ENCODE data around the gene FNDC3B. TPM values are rescaled to one million over a fixed set of nuclear protein-coding genes. Genes with fewer than 3 reads are reported as not detected.

Gene FNDC3B
- polyA plus RNA-seq, 2 of the 4 experiments (the other 2 are of a cell fraction), result 29.5 to 33.6 TPM

DNA sequence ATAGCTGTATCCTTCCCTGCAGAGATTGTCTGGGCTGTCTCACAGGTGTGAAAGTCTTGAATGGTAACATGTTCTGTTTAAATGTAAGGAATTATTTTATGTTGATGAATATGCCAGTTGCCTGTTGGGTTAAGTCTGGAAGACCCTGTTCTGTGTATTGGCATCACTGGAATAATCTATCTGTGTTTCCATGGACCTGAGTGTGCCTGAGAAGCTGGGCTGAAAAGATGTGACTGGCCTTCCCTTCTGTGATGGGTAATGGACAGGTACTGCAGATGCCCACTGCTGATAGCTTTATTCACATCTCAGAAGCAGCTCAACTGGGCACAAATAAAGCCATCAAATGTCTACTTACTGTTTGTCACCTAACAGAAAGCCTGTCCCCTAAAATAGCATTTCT, 196.3 kb downstream of the FNDC3B start:
- Histone ChIP-seq H3K4me3 (no peak overlapping the region), H3K27ac (no peak overlapping the region), H3K4me2 (no peak overlapping the region), H3K9me3 (no peaks in the 10 kb centered on the region), H3K4me1 (peaks cover 30% of the 10 kb centered on the region; the same call in 2 of the 3 replicates)
- DNase-seq (ENCODE audit: low read depth in 1 of 2, low spot score in 1 of 2), result no peak
- TF ChIP-seq JUN (IDR thresholded peaks at IDR 0.05), result no peak
- no peak for TF ChIP-seq TFCP2L1 (CRISPR knock-in tag; IDR thresholded peaks at IDR 0.05)
- TF ChIP-seq HOXB5 (CRISPR knock-in tag; IDR thresholded peaks at IDR 0.05), result no peak
- TF ChIP-seq, protein P1, sequence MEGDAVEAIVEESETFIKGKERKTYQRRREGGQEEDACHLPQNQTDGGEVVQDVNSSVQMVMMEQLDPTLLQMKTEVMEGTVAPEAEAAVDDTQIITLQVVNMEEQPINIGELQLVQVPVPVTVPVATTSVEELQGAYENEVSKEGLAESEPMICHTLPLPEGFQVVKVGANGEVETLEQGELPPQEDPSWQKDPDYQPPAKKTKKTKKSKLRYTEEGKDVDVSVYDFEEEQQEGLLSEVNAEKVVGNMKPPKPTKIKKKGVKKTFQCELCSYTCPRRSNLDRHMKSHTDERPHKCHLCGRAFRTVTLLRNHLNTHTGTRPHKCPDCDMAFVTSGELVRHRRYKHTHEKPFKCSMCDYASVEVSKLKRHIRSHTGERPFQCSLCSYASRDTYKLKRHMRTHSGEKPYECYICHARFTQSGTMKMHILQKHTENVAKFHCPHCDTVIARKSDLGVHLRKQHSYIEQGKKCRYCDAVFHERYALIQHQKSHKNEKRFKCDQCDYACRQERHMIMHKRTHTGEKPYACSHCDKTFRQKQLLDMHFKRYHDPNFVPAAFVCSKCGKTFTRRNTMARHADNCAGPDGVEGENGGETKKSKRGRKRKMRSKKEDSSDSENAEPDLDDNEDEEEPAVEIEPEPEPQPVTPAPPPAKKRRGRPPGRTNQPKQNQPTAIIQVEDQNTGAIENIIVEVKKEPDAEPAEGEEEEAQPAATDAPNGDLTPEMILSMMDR (IDR thresholded peaks at IDR 0.05), result no peak
- TF ChIP-seq FOXS1 (CRISPR knock-in tag; IDR thresholded peaks at IDR 0.05), result no peak
- TF ChIP-seq ZFP36 (IDR thresholded peaks at IDR 0.05; ENCODE audit: borderline replicate concordance, partially characterized antibody), result no peak
- no peak for TF ChIP-seq ZNF302 (CRISPR knock-in tag; IDR thresholded peaks at IDR 0.05)
- no peak for TF ChIP-seq RFX5 (IDR thresholded peaks at IDR 0.05)
- no peak for TF ChIP-seq ESRRA (IDR thresholded peaks at IDR 0.05; ENCODE audit: borderline replicate concordance, low read length)
- no peak for TF ChIP-seq NFE2L2 (conservative IDR thresholded peaks at IDR 0.05; ENCODE audit: low read length)
- TF ChIP-seq, protein P2, sequence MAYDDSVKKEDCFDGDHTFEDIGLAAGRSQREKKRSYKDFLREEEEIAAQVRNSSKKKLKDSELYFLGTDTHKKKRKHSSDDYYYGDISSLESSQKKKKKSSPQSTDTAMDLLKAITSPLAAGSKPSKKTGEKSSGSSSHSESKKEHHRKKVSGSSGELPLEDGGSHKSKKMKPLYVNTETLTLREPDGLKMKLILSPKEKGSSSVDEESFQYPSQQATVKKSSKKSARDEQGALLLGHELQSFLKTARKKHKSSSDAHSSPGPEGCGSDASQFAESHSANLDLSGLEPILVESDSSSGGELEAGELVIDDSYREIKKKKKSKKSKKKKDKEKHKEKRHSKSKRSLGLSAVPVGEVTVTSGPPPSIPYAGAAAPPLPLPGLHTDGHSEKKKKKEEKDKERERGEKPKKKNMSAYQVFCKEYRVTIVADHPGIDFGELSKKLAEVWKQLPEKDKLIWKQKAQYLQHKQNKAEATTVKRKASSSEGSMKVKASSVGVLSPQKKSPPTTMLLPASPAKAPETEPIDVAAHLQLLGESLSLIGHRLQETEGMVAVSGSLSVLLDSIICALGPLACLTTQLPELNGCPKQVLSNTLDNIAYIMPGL (CRISPR knock-in tag; IDR thresholded peaks at IDR 0.05; ENCODE audit: borderline replicate concordance), result no peak
- no peak for TF ChIP-seq HOXB13 (CRISPR knock-in tag; IDR thresholded peaks at IDR 0.05; ENCODE audit: low read depth)
- TF ChIP-seq TP53 (CRISPR knock-in tag; IDR thresholded peaks at IDR 0.05), result no peak
- TF ChIP-seq ZSCAN20 (CRISPR knock-in tag; IDR thresholded peaks at IDR 0.05), result no peak
- TF ChIP-seq, protein P3, sequence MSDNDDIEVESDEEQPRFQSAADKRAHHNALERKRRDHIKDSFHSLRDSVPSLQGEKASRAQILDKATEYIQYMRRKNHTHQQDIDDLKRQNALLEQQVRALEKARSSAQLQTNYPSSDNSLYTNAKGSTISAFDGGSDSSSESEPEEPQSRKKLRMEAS (IDR thresholded peaks at IDR 0.05), result no peak
- TF ChIP-seq, protein P4, sequence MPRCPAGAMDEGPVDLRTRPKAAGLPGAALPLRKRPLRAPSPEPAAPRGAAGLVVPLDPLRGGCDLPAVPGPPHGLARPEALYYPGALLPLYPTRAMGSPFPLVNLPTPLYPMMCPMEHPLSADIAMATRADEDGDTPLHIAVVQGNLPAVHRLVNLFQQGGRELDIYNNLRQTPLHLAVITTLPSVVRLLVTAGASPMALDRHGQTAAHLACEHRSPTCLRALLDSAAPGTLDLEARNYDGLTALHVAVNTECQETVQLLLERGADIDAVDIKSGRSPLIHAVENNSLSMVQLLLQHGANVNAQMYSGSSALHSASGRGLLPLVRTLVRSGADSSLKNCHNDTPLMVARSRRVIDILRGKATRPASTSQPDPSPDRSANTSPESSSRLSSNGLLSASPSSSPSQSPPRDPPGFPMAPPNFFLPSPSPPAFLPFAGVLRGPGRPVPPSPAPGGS (IDR thresholded peaks at IDR 0.05), result no peak
- no peak for TF ChIP-seq ZC3H11A (IDR thresholded peaks at IDR 0.05)
- TF ChIP-seq, protein P5, sequence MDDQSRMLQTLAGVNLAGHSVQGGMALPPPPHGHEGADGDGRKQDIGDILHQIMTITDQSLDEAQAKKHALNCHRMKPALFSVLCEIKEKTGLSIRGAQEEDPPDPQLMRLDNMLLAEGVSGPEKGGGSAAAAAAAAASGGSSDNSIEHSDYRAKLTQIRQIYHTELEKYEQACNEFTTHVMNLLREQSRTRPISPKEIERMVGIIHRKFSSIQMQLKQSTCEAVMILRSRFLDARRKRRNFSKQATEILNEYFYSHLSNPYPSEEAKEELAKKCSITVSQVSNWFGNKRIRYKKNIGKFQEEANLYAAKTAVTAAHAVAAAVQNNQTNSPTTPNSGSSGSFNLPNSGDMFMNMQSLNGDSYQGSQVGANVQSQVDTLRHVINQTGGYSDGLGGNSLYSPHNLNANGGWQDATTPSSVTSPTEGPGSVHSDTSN (IDR thresholded peaks at IDR 0.05), result no peak
- no peak for FAIRE-seq
- no peak for ATAC-seq
- ChIA-PET CTCF (interaction anchor here (1.5 to 2.1 kb wide), 2 partner anchors 9 kb away, joined by 3 to 7 read pairs; no protein-coding TSS in a partner anchor), POLR2A (no interaction called here)

DNA sequence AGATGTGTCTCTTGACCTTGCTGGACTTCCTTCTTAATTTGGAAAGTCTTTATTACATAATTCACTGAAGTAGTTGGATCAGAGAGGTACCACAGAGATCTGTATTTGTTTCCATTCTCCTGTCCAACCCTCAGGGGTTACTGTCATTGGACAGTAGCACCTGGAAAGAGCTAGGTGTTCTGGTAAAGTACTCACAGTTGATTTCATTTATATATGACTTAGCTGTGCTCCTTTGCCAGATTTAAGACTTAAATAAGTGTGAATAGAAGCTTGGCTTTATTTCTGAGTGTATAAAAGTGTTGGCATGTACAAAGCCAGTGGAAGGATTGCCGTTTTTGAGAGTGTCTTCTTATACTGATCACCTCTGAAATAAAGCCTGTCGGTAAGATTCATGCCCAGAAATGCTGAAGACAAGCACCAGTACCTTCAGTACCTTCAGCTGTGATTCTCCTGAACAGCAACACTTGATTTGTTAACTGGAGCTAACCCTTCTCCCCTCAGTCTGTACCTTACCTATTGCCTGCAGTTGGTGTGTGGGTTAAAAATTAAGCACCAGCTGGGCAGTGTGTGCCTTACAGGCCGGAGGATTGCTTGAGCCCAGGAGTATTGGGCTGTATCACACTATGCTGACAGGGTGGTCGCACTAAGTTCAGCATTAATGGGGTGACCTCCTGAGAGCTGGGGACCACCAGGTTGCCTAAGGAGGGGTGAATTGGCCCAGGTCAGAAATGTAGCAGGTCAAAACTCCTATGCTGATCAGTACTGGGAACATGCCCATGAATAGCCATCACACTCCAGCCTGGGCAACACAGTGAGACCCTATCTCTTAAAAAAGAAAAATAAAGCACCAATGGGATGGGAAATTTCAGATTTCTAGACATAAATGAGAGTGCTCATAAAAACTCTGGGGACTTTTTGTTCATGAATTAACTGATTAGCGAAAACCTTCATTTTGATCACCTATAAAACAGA, 197.7 kb downstream of the FNDC3B start:
- WGBS (ENCODE audit: missing lambda C conversion rate), result 88% methylated on average over 5 of the region's 5 CpGs
- ATAC-seq, result peak in 1 of 2 experiments; percentile 55; a peak in 3 of 6 replicates
- H3K27ac ChIP-seq, result 0 out of 6 replicates have a peak overlapping the region, but pooled peaks of 1 of the 2 experiments have one; percentile 25
- no peak for DNase-seq (ENCODE audit: low read depth in 1 of 2, low spot score in 1 of 2)
- ChIA-PET CTCF (interaction anchor here (0.7 to 2.1 kb wide), 3 partner anchors 8 to 68 kb away, joined by 3 to 7 read pairs (median 3); no protein-coding TSS in a partner anchor), POLR2A (no interaction called here)
- H3K4me1 ChIP-seq, result peaks cover 30% of the 10 kb centered on the region; the same call in 2 of the 3 replicates
- peaks cover 8% of the 10 kb centered on the region for H3K9me3 ChIP-seq
- H3K4me2 ChIP-seq, result no peak overlapping the region
- no peak overlapping the region for H3K4me3 ChIP-seq
- FAIRE-seq, result no peak
- TF ChIP-seq POLR2AphosphoS2 (conservative IDR thresholded peaks at IDR 0.05; ENCODE audit: low read length) (no peak), ZSCAN20 (CRISPR knock-in tag; IDR thresholded peaks at IDR 0.05) (no peak), ZFP36 (IDR thresholded peaks at IDR 0.05; ENCODE audit: borderline replicate concordance, partially characterized antibody) (no peak), CEBPB (IDR thresholded peaks at IDR 0.05) (no peak), EHF (CRISPR knock-in tag; IDR thresholded peaks at IDR 0.05) (no peak), KDM1A (IDR thresholded peaks at IDR 0.05; ENCODE audit: low read depth) (no peak), RCOR1 (IDR thresholded peaks at IDR 0.05; ENCODE audit: low read depth, low read length) (no peak)
- TF ChIP-seq, protein P4 (IDR thresholded peaks at IDR 0.05), result no peak
- TF ChIP-seq, protein P6, sequence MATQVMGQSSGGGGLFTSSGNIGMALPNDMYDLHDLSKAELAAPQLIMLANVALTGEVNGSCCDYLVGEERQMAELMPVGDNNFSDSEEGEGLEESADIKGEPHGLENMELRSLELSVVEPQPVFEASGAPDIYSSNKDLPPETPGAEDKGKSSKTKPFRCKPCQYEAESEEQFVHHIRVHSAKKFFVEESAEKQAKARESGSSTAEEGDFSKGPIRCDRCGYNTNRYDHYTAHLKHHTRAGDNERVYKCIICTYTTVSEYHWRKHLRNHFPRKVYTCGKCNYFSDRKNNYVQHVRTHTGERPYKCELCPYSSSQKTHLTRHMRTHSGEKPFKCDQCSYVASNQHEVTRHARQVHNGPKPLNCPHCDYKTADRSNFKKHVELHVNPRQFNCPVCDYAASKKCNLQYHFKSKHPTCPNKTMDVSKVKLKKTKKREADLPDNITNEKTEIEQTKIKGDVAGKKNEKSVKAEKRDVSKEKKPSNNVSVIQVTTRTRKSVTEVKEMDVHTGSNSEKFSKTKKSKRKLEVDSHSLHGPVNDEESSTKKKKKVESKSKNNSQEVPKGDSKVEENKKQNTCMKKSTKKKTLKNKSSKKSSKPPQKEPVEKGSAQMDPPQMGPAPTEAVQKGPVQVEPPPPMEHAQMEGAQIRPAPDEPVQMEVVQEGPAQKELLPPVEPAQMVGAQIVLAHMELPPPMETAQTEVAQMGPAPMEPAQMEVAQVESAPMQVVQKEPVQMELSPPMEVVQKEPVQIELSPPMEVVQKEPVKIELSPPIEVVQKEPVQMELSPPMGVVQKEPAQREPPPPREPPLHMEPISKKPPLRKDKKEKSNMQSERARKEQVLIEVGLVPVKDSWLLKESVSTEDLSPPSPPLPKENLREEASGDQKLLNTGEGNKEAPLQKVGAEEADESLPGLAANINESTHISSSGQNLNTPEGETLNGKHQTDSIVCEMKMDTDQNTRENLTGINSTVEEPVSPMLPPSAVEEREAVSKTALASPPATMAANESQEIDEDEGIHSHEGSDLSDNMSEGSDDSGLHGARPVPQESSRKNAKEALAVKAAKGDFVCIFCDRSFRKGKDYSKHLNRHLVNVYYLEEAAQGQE (IDR thresholded peaks at IDR 0.05), result no peak

Data from A549 (cell line).